K562 (cell line): ENCODE results near the gene CD46. TPM values are rescaled to one million over a fixed set of nuclear protein-coding genes. Genes with fewer than 3 reads are reported as not detected.

Experiments
- ATAC-seq: fragments of 200-7000 bp; cut with Tn5 transposase; 3 replicates; pipeline ENCODE4 v1.9.1; 2020; ENCODE audit warnings: moderate library complexity
- BruUV-seq: library from RNA; stranded (reverse); fragments of 400-500 nt; replicated peaks from 2 replicates; lab custom pipeline; 2021; lab: Mats Ljungman, UMichigan
- CTCF ChIA-PET: fragments of 300-600 bp; formaldehyde crosslinking; extraction: SDS; loops from one replicate; lab custom pipeline; 2021; ENCODE audit warnings: low intra/inter-chr PET ratio; lab: Yijun Ruan, JAX
- POLR2A ChIA-PET: fragments of 300-600, 350-650 bp; sonication (Branson Sonifier 250); formaldehyde crosslinking; extraction: SDS; loops from one replicate; lab custom pipeline; 2021; ENCODE audit warnings: antibody characterized with exemption, inconsistent platforms; lab: Yijun Ruan, JAX
- DNase-seq, 4 experiments: peaks; one replicate each; pipeline versions ENCODE4 v3.0.0 to v3.0.0-alpha.2; 2011 to 2018; ENCODE audit warnings: low spot score in 3 of 4, mixed read lengths in 3 of 4; ENCODE audit errors: extremely low read depth in 1 of 4
- FAIRE-seq: peaks from 2 replicates; lab custom pipeline; 2011; peaks lifted over from hg19 to GRCh38; lab: Jason Lieb, UNC
- H2AFZ ChIP-seq: 2 replicates; pipeline ENCODE4 v1.6.0; 2011; ENCODE audit warnings: low read depth, low read length, control low read depth, inconsistent platforms
- H3K27ac ChIP-seq: fragments of 200-600 bp; 3 replicates; pipeline ENCODE4 v1.8.0; 2011; ENCODE audit warnings: low read depth, mild to moderate bottlenecking, control low read depth, inconsistent platforms, low read length, moderate library complexity, mixed read lengths; ENCODE audit errors: extremely low read depth
- H3K27me3 ChIP-seq, 2 experiments: fragments of 300-600 bp in 1 of 2; 2 replicates in 1 of 2; 3 replicates in 1 of 2; pipeline versions ENCODE4 v1.6.0 to v1.8.0; 2011; ENCODE audit warnings: inconsistent platforms in 2 of 2, low read length in 2 of 2, mild to moderate bottlenecking in 1 of 2, mixed read lengths in 1 of 2, moderate library complexity in 1 of 2; ENCODE audit not compliant: control insufficient read depth in 2 of 2, insufficient read depth in 2 of 2
- H3K36me3 ChIP-seq: fragments of 300-600 bp; 3 replicates; pipeline ENCODE4 v1.8.0; 2011; ENCODE audit warnings: mild to moderate bottlenecking, low read length, inconsistent platforms; ENCODE audit not compliant: control insufficient read depth, insufficient read depth
- H3K4me1 ChIP-seq, 2 experiments: fragments of 200-600 bp in 1 of 2; replicated peaks in 1 of 2; 2 replicates in 1 of 2; 3 replicates in 1 of 2; pipeline versions ENCODE4 v1.5.1 to v1.8.0; 2011; ENCODE audit warnings: inconsistent platforms in 2 of 2, low read length in 2 of 2, mild to moderate bottlenecking in 1 of 2, mixed read lengths in 1 of 2, moderate library complexity in 1 of 2; ENCODE audit not compliant: control insufficient read depth in 2 of 2, insufficient read depth in 2 of 2
- H3K4me2 ChIP-seq: 2 replicates; pipeline ENCODE4 v1.6.1; 2011; ENCODE audit warnings: low read length, control low read depth, inconsistent platforms, mixed read lengths; ENCODE audit not compliant: insufficient read depth
- H3K4me3 ChIP-seq: fragments of 200-600 bp; sonication (generic), shearing (Covaris generic); 2 replicates; pipeline ENCODE4 v1.5.1; 2016; ENCODE audit warnings: control low read depth, inconsistent platforms
- H3K79me2 ChIP-seq: fragments of 200-600 bp; 3 replicates; pipeline ENCODE4 v1.8.0; 2011; ENCODE audit warnings: low read length, inconsistent platforms; ENCODE audit not compliant: control insufficient read depth, insufficient read depth
- H3K9ac ChIP-seq, 2 experiments: 2 replicates each; pipeline versions ENCODE4 v1.6.0 to v1.6.1; 2011; ENCODE audit warnings: low read depth in 2 of 2, low read length in 2 of 2, control low read depth in 1 of 2, inconsistent platforms in 1 of 2, mild to moderate bottlenecking in 1 of 2, mixed read lengths in 1 of 2; ENCODE audit not compliant: insufficient read depth in 1 of 2
- H3K9me1 ChIP-seq: one replicate; pipeline ENCODE4 v1.6.0; 2011; ENCODE audit warnings: inconsistent platforms, mild to moderate bottlenecking, low read length, moderate library complexity; ENCODE audit not compliant: control insufficient read depth, insufficient read depth
- H3K9me3 ChIP-seq: replicated peaks from 2 replicates; pipeline ENCODE4 v1.5.1; 2011; ENCODE audit warnings: low read depth, low read length, inconsistent platforms; ENCODE audit not compliant: control insufficient read depth, insufficient read depth
- H4K20me1 ChIP-seq: replicated peaks from 2 replicates; pipeline ENCODE4 v1.6.1; 2011; ENCODE audit warnings: low read length, inconsistent platforms, mixed read lengths; ENCODE audit not compliant: control insufficient read depth, insufficient read depth
- CBX3 ChIP-seq, 2 experiments: IDR thresholded peaks; 1 replicate in 1 of 2; 2 replicates in 1 of 2; pipeline ENCODE4 v1.6.1; 2012; ENCODE audit warnings: inconsistent platforms in 2 of 2, low read length in 2 of 2, borderline replicate concordance in 1 of 2, control low read depth in 1 of 2
- KLF13 ChIP-seq: fragments of 450-650 bp; IDR thresholded peaks from 2 replicates; pipeline ENCODE4 v1.6.1; 2016; ENCODE audit warnings: missing genetic modification characterization, low read depth, mild to moderate bottlenecking, missing compliant biosample characterization, moderate library complexity, borderline replicate concordance
- PHF20 ChIP-seq: fragments of 450-650 bp; IDR thresholded peaks from 2 replicates; pipeline ENCODE4 v1.6.1; 2018; ENCODE audit not compliant: partially characterized antibody
- TAF15 ChIP-seq: fragments of 200-400 bp; formaldehyde crosslinking; IDR thresholded peaks from 2 replicates; pipeline ENCODE4 v1.6.1; 2017; ENCODE audit warnings: mild to moderate bottlenecking, low read depth, low read length, moderate library complexity
- THAP12 ChIP-seq: fragments of 250-450 bp; sonication (Bioruptor Pico); IDR thresholded peaks from 2 replicates; pipeline ENCODE4 v1.9.0; 2021; ENCODE audit warnings: mild to moderate bottlenecking, inconsistent platforms
- ZNF655 ChIP-seq: fragments of 250-450 bp; sonication (Bioruptor Pico); IDR thresholded peaks from 2 replicates; pipeline ENCODE4 v1.5.0; 2021
- WGBS: fragments of 100-300 bp; shearing (Covaris generic); methylation state at CpG from one replicate; pipeline ENCODE4 v1.1.6; 2016; ENCODE audit warnings: low coverage, mixed read lengths; ENCODE audit not compliant: insufficient coverage; ENCODE audit errors: missing lambda C conversion rate; 5-methylcytosine and 5-hydroxymethylcytosine counted together
- in situ Hi-C: fragments of 300-500 bp; cut with MboI; formaldehyde crosslinking; loops from 4 replicates; pipeline ENCODE4 v1.15.0; 2018; ENCODE audit warnings: inconsistent platforms, mixed read lengths
- intact Hi-C: fragments of 100-400 bp; cut with micrococcal nuclease; formaldehyde crosslinking; loops from 2 replicates; pipeline ENCODE4 v1.14.2; 2022
- polyA plus RNA-seq, 8 experiments: library from polyadenylated mRNA; depleted of rRNA in 4 of 8; stranded (reverse) in 5 of 8; unstranded in 3 of 8; fragments of >200 nt; fragmentation: Nextera tagmentation in 2 of 8; fragmentation: Illumina TruSeq in 1 of 8; extraction: Ambion mirVana in 2 of 8; extraction: Trizol in 1 of 8; gene quantifications; 2 replicates each; pipeline versions ENCODE4 v1.2.1 to v1.2.3, GENCODE V29; 2011 to 2014; ENCODE audit warnings: inconsistent platforms in 1 of 8, missing spikeins in 1 of 8
- total RNA-seq, 7 experiments: library from RNA; depleted of rRNA in 6 of 7; stranded (reverse); fragments of >200 nt in 6 of 7; fragmentation: Illumina TruSeq in 2 of 7; extraction: Trizol in 2 of 7; gene quantifications; 2 replicates each; pipeline versions ENCODE4 v1.2.1 to v1.2.3, GENCODE V29; 2011 to 2021; ENCODE audit warnings: low replicate concordance in 1 of 7

Gene CD46
- total and polyA plus RNA-seq, 9 of the 15 experiments (the other 6 are each of a cell fraction or from before 2014, with no cell fraction given) = 87.9 to 374 (median 156) TPM

- TF ChIP-seq CBX3 (IDR thresholded peaks at IDR 0.05; ENCODE audit: borderline replicate concordance in 1 of 2, low read length in 2 of 2) (no peak), THAP12 (CRISPR knock-in tag) (no peak), KLF13 (tag) (no peak), PHF20 (no peak), TAF15 (no peak), ZNF655 (CRISPR knock-in tag) (no peak)
- Histone ChIP-seq H3K9me3 (no peaks in the 10 kb centered on the region), H3K79me2 (no peaks in the 10 kb centered on the region), H3K9ac (no peak overlapping the region; a peak in 1 of 4 replicates), H3K9me1 (peaks cover 8% of the 10 kb centered on the region), H3K36me3 (peaks cover 10% of the 10 kb centered on the region; the same call in 2 of the 3 replicates), H3K27ac (no peak overlapping the region), H3K4me1 (peaks cover 37 to 62% of the 10 kb centered on the region in 2 experiments), H2AFZ (no peak overlapping the region), H3K4me2 (no peak overlapping the region), H3K4me3 (no peak overlapping the region), H3K27me3 (no peaks in the 10 kb centered on the region), H4K20me1 (0 out of 2 replicates have a peak, but pooled peaks cover 5% of the 10 kb centered on the region)
- CTCF ChIA-PET = no interaction called here
- BruUV-seq = no TSS peak
- POLR2A ChIA-PET = interaction anchor here (1.4 kb wide), 1 partner anchor 8 kb away, joined by 3 read pairs; no protein-coding TSS in a partner anchor
- intact Hi-C loops = no loop called here
- ATAC-seq = no peak
- 81% methylated on average over 8 of the region's 8 CpGs for WGBS
- FAIRE-seq = no peak
- in situ Hi-C loops = no loop called here
- DNase-seq = no peak
Observed at GRCh38 chr1:207815466-207815865, 63.6 kb downstream of the CD46 start.
